ENCODE data around the gene KIF17.
"Not testable (repeated sequence)": the region's sequence is repeated elsewhere in the genome, so short reads cannot be mapped to it uniquely, and the experiment has no call there.

KIF17 gene

DNA sequence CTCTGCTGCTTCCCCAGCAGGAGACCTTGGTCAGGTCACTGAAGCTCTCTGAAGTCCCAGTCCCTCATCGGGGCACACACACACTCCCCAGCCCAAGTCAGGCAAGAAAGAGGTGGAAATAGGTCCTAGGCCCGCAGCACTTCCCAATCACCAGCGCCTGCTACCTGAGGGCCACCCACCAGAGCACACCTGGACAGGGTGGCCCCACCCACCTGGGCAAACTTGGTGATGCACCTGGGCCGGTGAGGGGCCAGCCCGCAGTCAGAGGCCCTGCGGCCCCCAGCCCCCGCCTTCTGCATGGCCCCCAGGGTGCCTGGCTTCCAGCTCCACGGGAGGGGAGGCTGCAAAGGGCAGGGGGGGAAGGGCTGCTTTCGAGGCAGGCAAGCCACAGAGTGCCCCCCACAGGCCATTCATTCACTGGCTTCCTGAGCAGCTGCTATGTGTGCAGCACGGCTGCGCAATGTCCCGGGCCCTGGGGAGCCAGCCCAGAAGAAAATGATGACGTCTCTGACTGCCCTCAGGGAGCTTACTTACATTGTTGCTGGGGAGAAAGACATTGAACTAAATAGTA lies 10.0 kb upstream of the KIF17 start:
- DNase-seq (ENCODE audit: low spot score), result no peak

DNA sequence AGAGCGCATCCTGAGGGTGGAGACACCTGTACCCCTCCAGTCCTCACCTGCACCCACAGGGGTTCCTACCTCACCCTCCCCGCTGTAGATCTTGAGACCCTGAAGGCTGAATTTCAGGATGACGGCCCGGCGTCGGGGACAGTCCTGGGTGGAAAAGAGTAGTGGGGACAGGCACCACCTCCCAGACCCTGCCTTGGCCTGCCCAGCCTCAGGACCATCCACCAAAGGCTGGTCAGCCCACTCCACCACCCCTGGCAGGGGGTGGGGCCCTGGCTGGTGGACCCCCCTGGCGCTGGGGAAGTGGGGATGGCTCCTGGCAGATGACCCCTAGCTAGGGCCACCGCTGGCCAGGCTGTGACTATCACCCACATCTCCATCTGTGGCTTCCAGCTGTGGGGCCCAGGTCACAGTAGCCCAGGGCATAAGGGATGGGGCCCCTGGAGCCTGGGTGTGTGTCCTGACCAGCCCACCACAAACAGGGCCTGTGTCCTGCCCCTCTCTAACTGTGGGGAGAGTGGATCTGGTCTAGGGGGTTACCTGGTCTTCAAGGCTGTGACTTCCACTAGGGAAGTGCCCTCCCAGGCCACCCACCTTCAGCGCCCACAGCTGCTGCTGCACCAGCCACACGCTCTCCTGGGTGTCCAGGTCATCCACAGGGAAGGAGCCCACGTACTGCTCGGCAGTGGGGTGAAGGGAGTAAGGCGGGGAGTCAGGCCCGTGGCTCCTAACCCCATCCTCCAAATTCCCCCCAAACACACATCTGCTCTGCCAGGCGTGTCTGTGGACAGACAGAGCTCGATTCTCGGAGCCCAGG lies 9.3 kb upstream of the KIF17 start:
- no peak for DNase-seq (ENCODE audit: low spot score)

DNA sequence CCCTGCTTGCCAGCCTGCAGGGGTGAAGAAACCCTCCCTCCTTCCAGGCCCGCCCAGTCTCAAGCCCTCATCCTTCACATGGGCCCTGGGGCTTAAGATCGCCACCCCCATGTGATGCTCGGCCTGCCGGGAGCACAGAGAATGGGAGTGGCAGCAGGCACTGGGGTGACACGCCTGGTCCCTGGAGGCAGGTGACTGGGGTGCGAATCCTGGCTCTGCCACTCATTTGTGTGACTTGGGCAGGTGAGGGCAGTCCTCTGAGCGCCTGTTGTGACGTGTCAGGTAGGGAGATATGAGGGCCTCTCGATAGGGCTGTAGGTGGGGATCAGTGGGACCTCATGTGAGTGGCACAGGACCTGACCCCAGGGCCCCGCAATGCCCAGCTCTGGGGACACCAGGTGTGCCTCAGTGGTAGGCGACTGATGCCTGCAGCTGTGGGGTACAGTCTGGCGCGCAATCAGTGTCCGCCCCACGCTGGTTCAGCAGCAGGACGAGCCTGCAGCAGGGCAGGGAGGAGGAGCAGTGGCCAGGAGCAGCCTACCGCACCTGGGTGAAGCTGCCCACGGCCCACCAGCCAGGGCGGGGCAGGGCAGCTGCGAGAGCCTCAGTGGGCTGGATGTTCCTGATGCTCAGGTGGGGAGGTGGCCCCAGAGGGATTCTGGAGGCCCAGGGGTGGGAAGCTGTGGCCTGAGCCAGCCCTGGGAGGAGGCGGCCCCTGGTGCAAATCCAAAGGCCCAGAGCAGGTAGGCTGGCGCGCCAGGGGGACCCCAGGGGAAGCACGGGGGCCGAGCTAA lies 8.5 kb upstream of the KIF17 start:
- DNase-seq (ENCODE audit: low spot score), result no peak

DNA sequence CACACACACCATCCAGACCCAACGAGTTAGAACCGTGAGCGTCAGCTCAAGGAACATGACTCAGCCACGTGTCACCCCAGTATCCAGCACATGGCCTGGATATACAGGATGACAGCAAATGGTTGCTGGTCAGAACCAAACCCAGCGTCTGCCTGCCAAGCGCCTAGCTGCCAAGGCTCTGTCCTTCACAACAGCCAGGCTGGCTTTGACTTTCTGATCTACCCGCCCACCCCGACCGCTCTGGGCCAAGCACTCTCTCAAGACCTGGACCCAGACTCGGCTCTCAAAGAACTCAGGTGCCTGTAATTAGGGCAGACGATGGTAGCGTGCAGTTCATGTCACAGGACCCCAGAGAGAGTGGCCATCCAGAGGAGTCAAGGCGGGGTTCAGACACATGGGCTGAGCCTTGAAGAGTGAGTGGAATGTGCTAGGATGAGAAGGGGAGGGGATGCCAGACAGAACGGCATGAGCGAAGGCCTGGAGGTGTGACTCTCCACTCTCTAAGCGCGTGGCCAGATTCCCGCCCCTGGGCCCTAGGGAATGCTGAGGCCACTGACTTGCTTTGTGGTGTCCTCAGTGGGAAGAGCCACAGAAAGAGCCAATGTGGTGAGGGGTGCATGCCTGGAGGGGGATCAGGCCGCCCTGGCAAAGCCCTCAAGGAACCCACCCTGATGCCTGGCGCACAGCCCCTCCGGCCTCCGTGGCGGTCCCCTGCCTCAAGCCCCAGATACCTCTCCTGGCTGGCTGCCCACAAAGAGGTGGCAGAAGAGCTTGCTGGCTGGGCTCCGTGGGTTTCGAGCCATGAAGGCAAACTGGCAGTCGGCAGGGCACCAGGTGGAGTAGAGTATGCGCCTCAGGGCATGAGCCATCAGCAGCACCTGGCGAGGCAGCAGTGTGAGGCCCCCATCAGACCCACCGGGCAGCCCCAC lies 7.6 kb upstream of the KIF17 start:
- DNase-seq (ENCODE audit: low spot score), result no peak

DNA sequence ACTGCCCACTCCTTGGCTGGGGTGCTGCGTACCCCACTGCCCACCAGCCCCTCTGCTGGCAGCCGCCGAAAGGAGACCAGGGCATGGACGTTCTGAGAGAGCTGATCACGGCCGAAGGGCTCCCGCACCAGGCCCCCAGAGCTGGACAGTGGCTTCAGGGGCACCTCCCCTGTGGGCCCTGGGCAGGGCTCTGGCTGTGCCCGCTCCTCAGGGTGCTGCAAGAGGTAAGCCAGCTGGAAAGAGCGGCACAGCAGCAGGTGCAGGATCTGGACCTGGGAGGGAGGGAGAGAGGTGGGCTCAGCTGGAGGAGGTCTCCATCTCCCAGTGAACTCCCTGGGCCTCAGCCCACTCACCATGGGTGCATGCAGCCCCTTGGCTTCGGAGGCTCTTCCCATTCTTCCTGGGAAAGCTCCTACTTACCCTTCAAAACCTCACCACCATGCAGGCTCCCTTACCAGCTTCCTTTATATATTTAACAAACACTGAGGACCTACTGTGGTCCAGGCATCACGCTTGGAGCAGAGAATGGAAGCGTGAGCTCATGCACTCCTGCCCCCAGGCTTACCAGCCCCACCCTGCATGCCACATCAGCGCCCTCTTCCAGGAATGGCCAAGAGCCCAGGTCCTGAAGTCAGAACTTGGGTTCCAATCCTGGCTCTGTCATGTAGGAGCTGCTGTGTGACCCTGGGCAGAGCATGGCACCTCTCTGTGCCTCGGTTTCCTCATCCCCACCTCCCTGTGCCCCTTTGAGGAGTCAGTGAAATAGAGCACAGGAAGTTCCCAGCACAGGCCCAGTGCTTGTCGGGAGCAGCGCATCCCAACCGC lies 6.8 kb upstream of the KIF17 start:
- no peak for DNase-seq (ENCODE audit: low spot score)

DNA sequence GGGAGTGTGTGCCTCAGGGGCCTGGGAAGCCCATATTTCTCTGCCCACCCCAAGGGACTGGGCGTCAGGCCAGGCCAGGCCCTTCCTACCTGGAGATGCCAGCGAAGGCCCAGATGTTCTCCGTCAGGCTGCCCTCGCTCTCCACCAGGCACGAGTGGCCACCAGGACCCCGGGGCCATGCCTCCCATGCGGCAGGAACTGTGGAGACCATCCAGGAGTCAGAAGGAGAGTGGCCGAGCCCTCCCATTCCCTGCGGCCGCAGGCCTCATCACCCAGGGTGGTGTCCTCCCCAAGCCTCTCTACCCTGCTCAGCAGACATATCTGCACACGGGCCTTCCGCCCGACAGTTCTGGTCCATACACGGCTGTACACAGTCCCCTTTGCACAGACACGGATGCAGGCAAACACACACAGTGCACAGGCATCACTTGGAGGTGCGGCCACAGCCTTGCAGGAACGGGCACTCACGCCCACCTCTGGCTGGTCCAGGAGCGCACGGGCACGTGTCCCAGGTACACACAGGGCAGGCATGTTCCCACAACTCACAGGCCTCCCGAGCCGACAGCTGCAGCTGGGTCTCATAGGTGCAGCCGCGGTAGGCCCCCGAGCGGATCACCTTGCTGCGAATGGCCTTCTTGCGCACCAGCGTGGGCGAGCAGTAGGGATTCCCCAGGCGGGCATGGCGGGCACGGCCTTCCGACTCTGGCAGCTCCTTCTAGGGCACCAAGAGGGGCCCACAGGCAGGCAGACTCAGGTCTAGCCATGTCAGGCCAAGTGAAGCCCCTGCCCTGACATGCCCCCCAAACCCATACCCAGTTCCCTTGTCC lies 5.9 kb upstream of the KIF17 start:
- DNase-seq (ENCODE audit: low spot score), result no peak

DNA sequence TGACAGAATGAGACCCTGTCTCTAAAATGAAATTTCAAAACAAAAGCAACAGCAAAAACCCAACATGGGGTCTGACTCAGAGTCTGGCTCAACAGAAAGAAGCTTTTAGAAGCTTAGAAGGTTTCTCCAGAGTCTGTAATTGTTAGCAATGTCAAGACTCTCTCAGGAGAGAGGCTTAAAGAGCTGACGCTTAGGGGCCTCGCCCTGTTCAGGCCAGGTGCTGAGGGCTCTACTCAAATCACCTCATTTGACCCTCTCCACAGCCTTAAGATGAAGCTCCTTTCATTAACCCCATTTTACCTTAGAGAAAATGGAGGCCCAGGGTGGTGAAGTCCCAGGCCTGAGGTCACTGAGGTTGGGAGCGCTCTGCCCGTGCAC lies 5.3 kb upstream of the KIF17 start:
- DNase-seq (ENCODE audit: low spot score), result no peak

DNA sequence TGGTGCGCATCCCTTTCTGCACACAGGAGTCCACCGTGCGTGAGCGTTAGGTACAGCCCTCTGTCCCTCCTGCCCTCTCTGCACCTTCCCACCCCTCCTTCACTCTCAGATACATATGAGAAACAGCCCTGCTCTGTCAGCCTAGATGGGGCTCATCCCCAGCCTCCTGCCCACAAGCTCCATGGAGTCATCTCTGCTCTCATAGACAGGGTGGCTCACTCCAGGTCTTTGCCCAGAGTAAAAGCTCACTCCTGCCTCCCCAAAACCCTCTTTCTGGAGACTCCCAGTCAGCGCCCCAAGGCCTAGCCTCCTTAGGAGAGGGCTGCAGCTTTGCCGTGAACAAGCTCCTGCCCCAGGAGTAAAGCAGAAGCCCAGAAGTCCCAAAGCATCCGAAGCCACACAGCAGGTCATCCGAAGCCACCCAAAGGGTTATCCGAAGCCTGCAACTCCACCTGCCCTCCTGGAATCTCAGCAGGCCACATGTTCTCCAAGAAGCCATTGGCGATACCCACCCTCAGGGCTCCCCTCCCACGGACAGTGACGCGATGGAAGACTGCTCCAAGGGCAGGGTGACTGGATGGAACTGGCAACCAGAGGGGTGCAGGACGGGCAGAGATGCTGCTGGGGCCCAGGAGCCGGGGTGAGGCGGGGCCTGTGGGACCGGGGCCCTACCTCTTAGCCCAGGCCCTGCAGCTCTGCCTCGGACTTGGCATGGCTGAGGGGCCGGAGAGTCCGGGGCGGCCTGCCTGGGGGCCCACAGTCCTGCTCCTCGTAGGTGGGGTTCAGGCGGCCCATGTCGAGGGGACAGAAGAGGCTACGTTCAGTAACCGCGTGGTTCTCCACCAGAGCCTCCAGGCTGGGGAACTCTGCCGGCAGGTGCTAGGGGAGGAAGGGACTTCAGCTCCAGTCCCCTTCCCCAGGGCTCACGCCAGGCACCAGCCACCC lies 3.6 kb upstream of the KIF17 start:
- DNase-seq (ENCODE audit: low spot score), result no peak

DNA sequence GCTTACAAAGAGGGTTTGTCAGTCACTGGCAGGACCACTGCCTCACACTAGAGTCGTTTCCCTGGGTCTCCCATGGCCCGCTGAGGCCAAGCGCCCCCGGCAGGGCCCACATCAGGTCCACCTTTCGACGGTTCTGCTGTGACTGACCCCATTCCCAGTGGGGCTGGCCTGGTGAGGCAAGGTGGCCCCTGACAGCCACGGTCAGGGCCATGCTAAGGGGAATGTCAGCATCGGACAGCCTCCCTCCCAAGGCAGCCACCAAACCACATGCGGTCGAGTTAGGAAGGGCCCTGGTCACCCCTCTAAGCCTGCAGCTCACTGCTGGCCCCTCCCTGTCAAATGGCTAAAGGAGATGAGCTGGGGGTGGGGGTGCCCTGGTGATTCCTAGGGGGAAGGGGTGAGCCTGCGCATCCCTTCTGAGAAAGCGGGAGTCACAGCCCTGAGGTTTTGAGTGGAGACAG lies 2.9 kb upstream of the KIF17 start:
- DNase-seq (ENCODE audit: low spot score), result no peak

DNA sequence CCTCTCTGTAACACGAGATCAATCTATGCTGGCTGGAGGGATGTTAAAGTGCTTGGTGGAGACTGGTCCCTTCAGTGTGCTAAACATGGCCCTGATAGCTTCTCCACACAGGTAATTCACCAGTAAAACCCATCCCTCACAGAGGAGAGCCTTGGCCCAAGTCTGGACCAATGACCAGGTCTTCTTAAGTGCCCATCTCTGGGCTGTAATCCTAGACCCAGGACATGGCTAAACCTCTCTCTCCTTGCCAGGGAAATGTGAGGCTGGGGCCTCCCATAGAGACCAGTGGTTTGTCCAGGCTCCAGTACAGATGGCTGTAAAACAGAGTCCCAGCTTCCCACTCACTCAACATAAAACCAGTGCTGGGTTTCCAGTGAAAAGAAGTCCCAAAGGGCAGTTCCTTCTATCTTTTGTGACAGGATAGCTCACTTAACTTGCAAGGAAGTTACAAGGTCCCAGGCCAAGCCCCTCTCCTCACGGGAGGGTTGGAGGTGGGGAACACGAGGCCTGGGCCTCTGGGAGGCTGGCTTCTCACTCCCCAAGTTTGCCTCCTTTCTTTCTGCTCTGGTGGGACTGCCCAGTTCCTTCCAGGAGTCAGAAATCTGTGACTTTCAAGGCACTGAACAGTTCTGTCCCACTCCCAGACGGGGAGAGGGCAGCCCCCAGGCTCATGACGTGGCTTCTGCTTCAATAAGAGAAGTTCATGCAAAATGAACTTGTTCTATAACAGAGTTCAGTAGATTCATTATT lies 2.2 kb upstream of the KIF17 start:
- no peak for DNase-seq (ENCODE audit: low spot score)

DNA sequence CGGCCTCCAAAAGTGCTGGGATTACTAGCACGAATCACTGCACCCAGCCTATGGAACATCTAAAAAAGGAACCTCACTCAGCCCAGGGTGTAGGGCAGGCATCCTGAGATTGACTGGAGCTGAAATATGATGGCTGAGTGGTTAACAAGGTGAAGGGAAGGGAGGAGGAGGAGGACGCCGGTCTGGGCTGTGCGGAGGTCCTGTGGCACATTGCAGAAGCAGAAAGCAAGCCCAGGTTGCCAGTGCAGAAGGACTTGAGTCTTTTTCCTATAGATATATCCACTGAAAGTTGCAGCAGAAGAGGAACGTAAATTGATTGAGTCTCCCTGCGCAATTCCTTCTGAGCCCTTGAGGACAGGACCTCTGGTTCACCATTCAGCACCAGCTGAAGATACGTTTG lies 1.5 kb upstream of the KIF17 start:
- no peak for DNase-seq (ENCODE audit: low spot score)

DNA sequence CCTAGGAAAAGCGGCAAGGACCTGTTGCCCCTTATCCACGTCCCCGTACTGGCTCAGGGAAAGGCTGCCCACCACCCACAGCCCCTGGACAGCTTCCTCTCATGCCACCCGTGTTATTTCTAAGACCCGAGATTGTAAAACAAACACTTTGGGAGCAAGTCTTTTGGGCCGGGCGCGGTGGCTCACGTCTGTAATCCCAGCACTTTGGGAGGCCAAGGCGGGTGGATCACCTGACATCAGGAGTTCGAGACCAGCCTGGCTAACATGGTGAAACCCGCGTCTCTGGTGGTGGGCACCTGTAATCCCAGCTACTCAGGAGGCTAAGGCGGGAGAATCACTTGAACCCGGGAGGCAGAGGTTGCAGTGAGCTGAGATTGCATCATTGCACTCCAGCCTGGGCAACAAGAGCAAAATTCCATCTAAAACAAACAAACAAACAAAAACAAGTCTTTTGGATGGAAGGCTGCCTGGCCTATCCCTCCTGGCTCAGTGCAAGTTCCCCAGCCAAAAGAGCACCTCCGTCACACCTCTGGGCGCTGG lies 606 bp upstream of the KIF17 start:
- DNase-seq (ENCODE audit: low spot score), result not testable (repeated sequence)

DNA sequence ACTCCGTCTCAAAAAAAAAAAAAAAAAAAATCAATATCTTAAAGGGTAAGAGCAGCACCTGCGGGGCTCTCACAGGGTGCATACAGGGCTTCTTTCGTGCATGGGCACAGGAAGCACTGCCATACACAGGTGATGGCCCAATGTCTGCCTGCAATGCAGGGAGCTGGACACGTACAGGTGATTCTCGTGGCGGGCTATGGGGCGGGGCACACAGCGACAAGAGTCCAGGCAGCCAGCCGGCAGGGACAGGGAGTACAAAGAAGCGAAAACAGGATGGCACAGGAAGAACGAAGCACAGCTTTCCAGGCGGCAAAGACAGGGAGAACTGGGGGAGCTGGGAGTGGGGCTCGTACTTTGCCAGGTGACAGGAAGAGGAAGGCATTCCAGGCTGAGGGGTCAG lies 1.6 kb downstream of the KIF17 start:
- no peak for DNase-seq (ENCODE audit: low spot score)

DNA sequence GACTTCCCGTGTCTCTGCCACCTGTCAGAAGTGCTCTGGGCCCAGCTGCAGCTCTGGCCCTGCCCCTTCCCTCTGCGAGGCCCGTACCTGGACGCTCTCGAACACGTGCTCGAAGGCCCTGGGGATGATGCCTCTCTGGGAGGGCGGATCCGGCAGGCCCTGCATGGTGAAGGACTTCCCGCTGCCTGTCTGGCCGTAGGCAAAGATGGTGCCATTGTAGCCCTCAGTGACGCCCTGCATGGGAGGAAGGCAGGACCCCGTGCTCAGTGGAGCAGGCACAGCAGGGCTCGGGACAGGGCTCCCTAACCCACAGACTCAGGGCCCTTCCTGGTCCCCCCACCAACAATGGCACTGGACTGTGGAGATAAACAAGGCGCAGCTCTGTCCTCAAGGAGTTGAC lies 2.4 kb downstream of the KIF17 start:
- no peak for DNase-seq (ENCODE audit: low spot score)

DNA sequence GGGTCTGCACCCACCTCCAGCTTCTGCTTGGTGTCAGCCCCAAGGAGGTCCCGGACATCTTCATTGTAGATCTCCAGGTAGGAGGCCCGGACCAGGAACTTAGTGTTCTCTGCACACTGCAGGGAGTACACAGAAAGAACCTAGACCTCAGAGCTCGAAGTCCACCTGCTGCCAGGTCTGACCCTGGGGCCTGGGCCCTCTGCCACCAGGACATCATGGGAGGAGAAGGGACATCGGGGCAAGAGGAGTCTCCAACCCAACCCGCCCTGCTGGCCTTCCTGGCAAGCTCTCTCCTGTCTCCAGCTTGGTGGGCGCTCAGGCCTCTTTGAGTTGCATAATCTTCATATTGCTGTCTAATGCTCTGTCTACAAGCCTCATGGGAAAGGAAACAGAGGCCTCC lies 4.4 kb downstream of the KIF17 start:
- no peak for DNase-seq (ENCODE audit: low spot score)

DNA sequence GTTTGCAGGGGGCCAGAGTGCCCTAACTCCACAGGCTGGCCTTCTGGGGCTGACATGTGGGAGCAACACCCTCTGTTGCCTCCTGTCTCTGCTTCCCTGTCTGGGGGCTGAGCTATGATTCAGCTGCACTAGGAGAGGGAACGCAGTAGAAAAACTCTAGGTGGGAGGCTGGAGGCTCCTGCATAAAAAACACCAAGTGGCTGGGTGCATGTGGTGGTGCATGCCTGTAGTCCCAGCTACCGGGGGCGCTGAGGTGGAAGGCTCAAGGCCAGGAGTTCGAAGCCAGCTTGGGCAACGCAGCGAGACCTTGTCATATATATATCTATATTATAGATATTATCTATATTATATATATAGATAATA lies 5.6 kb downstream of the KIF17 start:
- no peak for DNase-seq (ENCODE audit: low spot score)

DNA sequence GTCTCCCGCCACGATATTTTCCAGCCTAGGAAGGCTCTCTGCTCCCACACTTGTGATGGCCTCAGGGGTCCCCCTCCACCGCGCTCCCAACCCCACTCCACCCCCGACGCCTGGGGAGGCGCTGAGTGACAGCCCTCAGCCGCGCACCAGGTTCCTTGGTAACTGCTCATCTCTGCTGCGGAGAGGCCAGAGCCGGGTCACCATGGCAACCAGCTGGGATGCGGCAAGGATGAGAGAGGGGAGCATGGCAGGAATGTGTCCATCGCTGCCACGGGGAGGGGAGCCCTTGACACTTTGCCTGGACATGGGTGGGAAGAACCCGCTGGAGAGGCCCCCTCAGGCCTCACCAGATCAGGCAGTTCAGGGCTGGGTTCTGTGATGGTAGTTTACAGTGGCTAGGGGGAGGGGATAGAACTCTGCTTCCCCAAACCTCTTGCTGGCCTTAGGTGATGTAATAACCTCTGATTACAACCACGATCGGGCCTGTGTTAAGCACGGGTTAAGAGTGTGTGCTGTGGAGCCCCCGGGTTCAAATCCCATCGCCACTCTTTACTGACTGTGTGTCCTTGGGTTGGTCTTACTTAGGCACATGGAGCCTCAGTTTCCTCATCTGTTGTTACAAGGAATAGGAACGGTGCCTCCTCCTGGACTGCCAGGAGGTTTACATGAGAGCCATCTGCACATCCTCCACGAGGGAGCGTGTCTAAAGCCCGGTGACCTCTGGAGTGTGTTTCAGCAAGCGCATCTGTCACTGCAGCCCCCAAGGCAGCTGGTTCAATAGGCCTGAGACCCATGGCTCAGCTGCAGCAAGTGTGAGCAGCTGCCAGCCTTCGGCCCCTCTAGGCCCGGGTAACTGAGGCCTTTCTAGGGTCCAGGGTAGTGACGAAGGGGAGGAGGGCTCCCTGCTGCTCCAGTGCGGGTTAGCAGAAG lies 6.3 kb downstream of the KIF17 start:
- DNase-seq (ENCODE audit: low spot score), result no peak

All from GM03348 (cell line).